ENCODE results near the gene RBFOX2. TPM values are rescaled to one million over a fixed set of nuclear protein-coding genes. Genes with fewer than 3 reads are reported as not detected.
"Not testable (repeated sequence)": the region's sequence is repeated elsewhere in the genome, so short reads cannot be mapped to it uniquely, and the experiment has no call there.

RBFOX2 gene
- total RNA-seq, 2 donors from 2014 or later: 104 to 120 TPM

- Histone ChIP-seq H3K9ac (ENCODE audit: extremely low read depth, low read length, poor library complexity, severe bottlenecking) (no peak overlapping the region), H3K27me3 (ENCODE audit: control insufficient read depth, insufficient read depth, low read length, poor library complexity, severe bottlenecking) (no peaks in the 10 kb centered on the region), H3K4me1 (ENCODE audit: control insufficient read depth, insufficient read depth, low read length) (no peaks in the 10 kb centered on the region), H3K36me3 (ENCODE audit: control insufficient read depth, insufficient read depth, low read length) (no peaks in the 10 kb centered on the region), H3K4me3 (ENCODE audit: low read length) (no peak overlapping the region), H3K27ac (ENCODE audit: low read depth, low read length) (peak overlapping the region; percentile 49), H3K9me3 (ENCODE audit: control insufficient read depth, low read length) (no peaks in the 10 kb centered on the region)
- DNase-seq: no peak
- Mint-ChIP-seq H3K27me3 (ENCODE audit: insufficient read depth) (no peaks in the 10 kb centered on the region), H3K4me3 (no peak overlapping the region), H3K36me3 (ENCODE audit: low read depth) (no peaks in the 10 kb centered on the region), H3K27ac (no peak overlapping the region), H3K9me3 (no peaks in the 10 kb centered on the region), H3K4me1 (peaks cover 8% of the 10 kb centered on the region)
- no peak for TF ChIP-seq CTCF (conservative IDR thresholded peaks at IDR 0.05)
- 87 to 95% methylated on average over 7 to 16 of the region's 19 CpGs for WGBS, 2 experiments (ENCODE audit: insufficient coverage in 1 of 2, insufficient read length in 1 of 2)
Observed at GRCh38 chr22:36055376-36056295, 27.0 kb upstream of the RBFOX2 start.

GRCh38 chr22:36054446-36054845 is 25.8 kb upstream of the RBFOX2 start:
- WGBS, 2 experiments (ENCODE audit: insufficient coverage in 1 of 2, insufficient read length in 1 of 2): 95 to 97% methylated on average over 8 to 10 of the region's 10 CpGs
- H3K9ac ChIP-seq (ENCODE audit: extremely low read depth, low read length, poor library complexity, severe bottlenecking); H3K4me1 ChIP-seq (ENCODE audit: control insufficient read depth, insufficient read depth, low read length); H3K4me3 ChIP-seq (ENCODE audit: low read length); H3K27ac Mint-ChIP-seq; H3K4me1 Mint-ChIP-seq; H3K9me3 Mint-ChIP-seq; H3K27me3 Mint-ChIP-seq (ENCODE audit: insufficient read depth); DNase-seq; H3K9me3 ChIP-seq (ENCODE audit: control insufficient read depth, low read length); H3K27me3 ChIP-seq (ENCODE audit: control insufficient read depth, insufficient read depth, low read length, poor library complexity, severe bottlenecking); H3K36me3 Mint-ChIP-seq (ENCODE audit: low read depth); H3K36me3 ChIP-seq (ENCODE audit: control insufficient read depth, insufficient read depth, low read length); H3K27ac ChIP-seq (ENCODE audit: low read depth, low read length); H3K4me3 Mint-ChIP-seq: not testable (repeated sequence)

- Histone ChIP-seq H3K27me3 (ENCODE audit: control insufficient read depth, insufficient read depth, low read length, poor library complexity, severe bottlenecking) (no peaks in the 10 kb centered on the region), H3K9ac (ENCODE audit: extremely low read depth, low read length, poor library complexity, severe bottlenecking) (no peak overlapping the region), H3K4me3 (ENCODE audit: low read length) (no peak overlapping the region), H3K9me3 (ENCODE audit: control insufficient read depth, low read length) (no peaks in the 10 kb centered on the region), H3K27ac (ENCODE audit: low read depth, low read length) (no peak overlapping the region), H3K36me3 (ENCODE audit: control insufficient read depth, insufficient read depth, low read length) (no peaks in the 10 kb centered on the region), H3K4me1 (ENCODE audit: control insufficient read depth, insufficient read depth, low read length) (no peaks in the 10 kb centered on the region)
- DNase-seq: no peak
- Mint-ChIP-seq H3K9me3 (no peaks in the 10 kb centered on the region), H3K36me3 (ENCODE audit: low read depth) (no peaks in the 10 kb centered on the region), H3K27ac (no peak overlapping the region), H3K27me3 (ENCODE audit: insufficient read depth) (no peaks in the 10 kb centered on the region), H3K4me3 (no peak overlapping the region), H3K4me1 (peaks cover 8% of the 10 kb centered on the region)
- TF ChIP-seq CTCF (conservative IDR thresholded peaks at IDR 0.05): no peak
- WGBS, 2 experiments (ENCODE audit: insufficient coverage in 1 of 2, insufficient read length in 1 of 2): 100% methylated on average over 1 of the region's 1 CpG
Observed at GRCh38 chr22:36053242-36054147, 24.9 kb upstream of the RBFOX2 start.
